GM12878 (cell line): ENCODE measurements around the gene RASGRF2. TPM values are rescaled to one million over a fixed set of nuclear protein-coding genes. Genes with fewer than 3 reads are reported as not detected.

Source experiments
- ATAC-seq: fragments of 200-7000 bp; cut with Tn5 transposase; 3 replicates; pipeline ENCODE4 v1.9.1; 2020; ENCODE audit warnings: mild to moderate bottlenecking, moderate library complexity
- BruUV-seq: library from RNA; stranded (reverse); fragments of 400-500 nt; replicated peaks from 2 replicates; lab custom pipeline; 2021; lab: Mats Ljungman, UMichigan
- CTCF ChIA-PET: fragments of 300-600 bp; sonication (Branson Sonifier 250); formaldehyde crosslinking; extraction: SDS; loops from one replicate; lab custom pipeline; 2021; ENCODE audit warnings: inconsistent platforms; lab: Yijun Ruan, JAX
- POLR2A ChIA-PET: fragments of 350-600 bp; formaldehyde crosslinking; extraction: SDS; loops from one replicate; lab custom pipeline; 2021; ENCODE audit warnings: inconsistent platforms; lab: Charles Lee
- RAD21 ChIA-PET: fragments of 300-600 bp; sonication (Branson Sonifier 250); formaldehyde crosslinking; loops from one replicate; lab custom pipeline; 2023; ENCODE audit warnings: antibody characterized with exemption; ENCODE audit not compliant: unreplicated experiment; lab: Charles Lee
- SMC1A ChIA-PET: fragments of 300-600 bp; sonication (Branson Sonifier 250); formaldehyde crosslinking; loops from one replicate; lab custom pipeline; 2023; ENCODE audit not compliant: unreplicated experiment, uncharacterized antibody; lab: Charles Lee
- DNase-seq: peaks from one replicate; pipeline ENCODE4 v3.0.0-alpha.2; 2011; ENCODE audit warnings: low read depth, low spot score
- FAIRE-seq: peaks from 3 replicates; lab custom pipeline; 2011; peaks lifted over from hg19 to GRCh38; lab: Jason Lieb, UNC
- H2AFZ ChIP-seq: 2 replicates; pipeline ENCODE4 v1.6.0; 2011; ENCODE audit warnings: low read depth, low read length, control low read depth; ENCODE audit not compliant: control insufficient read depth
- H3K27ac ChIP-seq: 2 replicates; pipeline ENCODE4 v1.5.1; 2011; ENCODE audit warnings: control low read depth; ENCODE audit not compliant: control insufficient read depth, insufficient read depth
- H3K27me3 ChIP-seq, 2 experiments: replicated peaks in 1 of 2; 2 replicates each; pipeline versions ENCODE4 v1.6.0 to v1.6.1; 2011; ENCODE audit warnings: low read length in 1 of 2; ENCODE audit not compliant: control insufficient read depth in 2 of 2, insufficient read depth in 2 of 2
- H3K36me3 ChIP-seq, 2 experiments: 2 replicates each; pipeline ENCODE4 v1.5.1; 2011; ENCODE audit warnings: low read length in 1 of 2; ENCODE audit not compliant: control insufficient read depth in 2 of 2, insufficient read depth in 2 of 2
- H3K4me1 ChIP-seq: 2 replicates; pipeline ENCODE4 v1.6.1; 2011; ENCODE audit warnings: mild to moderate bottlenecking, low read length, moderate library complexity, mixed read lengths; ENCODE audit not compliant: control insufficient read depth, insufficient read depth
- H3K4me2 ChIP-seq: 2 replicates; pipeline ENCODE4 v1.6.0; 2011; ENCODE audit warnings: control low read depth; ENCODE audit not compliant: control insufficient read depth, insufficient read depth
- H3K4me3 ChIP-seq: fragments of 200-600 bp; sonication (generic); 2 replicates; pipeline ENCODE4 v1.5.1; 2016
- H3K79me2 ChIP-seq: 2 replicates; pipeline ENCODE4 v1.6.0; 2011; ENCODE audit warnings: low read length; ENCODE audit not compliant: control insufficient read depth, insufficient read depth
- H3K9ac ChIP-seq: 2 replicates; pipeline ENCODE4 v1.8.0; 2011; ENCODE audit warnings: low read length, control low read depth, mixed read lengths; ENCODE audit not compliant: control insufficient read depth, insufficient read depth
- H3K9me3 ChIP-seq: replicated peaks from 3 replicates; pipeline ENCODE4 v1.5.1; 2011; ENCODE audit warnings: mild to moderate bottlenecking, low read length; ENCODE audit not compliant: control insufficient read depth, insufficient read depth
- H4K20me1 ChIP-seq: 2 replicates; pipeline ENCODE4 v1.6.0; 2011; ENCODE audit not compliant: control insufficient read depth, insufficient read depth
- HDAC2 ChIP-seq: fragments of 200-600 bp; sonication (generic); IDR thresholded peaks from 2 replicates; pipeline ENCODE4 v1.6.1; 2017
- IKZF1 ChIP-seq: fragments of 450-650 bp; conservative IDR thresholded peaks from 2 replicates; pipeline ENCODE4 v1.6.1; 2017; ENCODE audit warnings: antibody characterized with exemption, mild to moderate bottlenecking
- IKZF2 ChIP-seq, 2 experiments: fragments of 450-650 bp; IDR thresholded peaks; 2 replicates each; pipeline ENCODE4 v1.6.1; 2017; ENCODE audit warnings: mild to moderate bottlenecking in 2 of 2, moderate library complexity in 2 of 2
- MEF2B ChIP-seq: fragments of 450-650 bp; IDR thresholded peaks from 2 replicates; pipeline ENCODE4 v1.6.1; 2018; ENCODE audit warnings: mild to moderate bottlenecking, moderate library complexity; ENCODE audit not compliant: partially characterized antibody, poor library complexity, severe bottlenecking
- RUNX3 ChIP-seq: IDR thresholded peaks from 2 replicates; pipeline ENCODE4 v1.6.1; 2012; ENCODE audit warnings: low read length, inconsistent platforms
- YY1 ChIP-seq: IDR thresholded peaks from 2 replicates; pipeline ENCODE4 v1.6.1; 2011; ENCODE audit warnings: low read depth, mild to moderate bottlenecking, low read length
- WGBS: methylation state at CpG from one replicate; pipeline ENCODE4 v1.1.6; 2016; ENCODE audit warnings: low lambda C conversion rate; ENCODE audit not compliant: insufficient replicate concordance, insufficient coverage; ENCODE audit errors: missing lambda C conversion rate; 5-methylcytosine and 5-hydroxymethylcytosine counted together
- in situ Hi-C: fragments of 300-500 bp; cut with MboI; formaldehyde crosslinking; loops from 9 replicates; pipeline ENCODE4 v1.14.3; 2018; ENCODE audit warnings: mixed read lengths
- intact Hi-C: fragments of 100-400 bp; cut with micrococcal nuclease; formaldehyde crosslinking; loops from one replicate; pipeline ENCODE4 v1.14.2; 2022; ENCODE audit not compliant: unreplicated experiment
- polyA plus RNA-seq, 11 experiments: library from polyadenylated mRNA; depleted of rRNA in 4 of 11; unstranded in 6 of 11; stranded (reverse) in 5 of 11; fragments of >200 nt; fragmentation: Nextera tagmentation in 4 of 11; fragmentation: Illumina TruSeq in 1 of 11; extraction: Ambion mirVana in 4 of 11; extraction: Trizol in 1 of 11; gene quantifications; 1 replicate in 1 of 11; 2 replicates in 10 of 11; pipeline versions ENCODE4 v1.2.1 to v1.2.3, GENCODE V29; 2011 to 2016; ENCODE audit warnings: inconsistent platforms in 2 of 11, missing spikeins in 2 of 11, low read depth in 1 of 11
- total RNA-seq, 4 experiments: library from RNA; depleted of rRNA in 3 of 4; stranded (reverse); fragments of >200 nt in 3 of 4; fragmentation: Illumina TruSeq in 1 of 4; extraction: Trizol in 1 of 4; gene quantifications; 2 replicates each; pipeline versions ENCODE4 v1.2.1 to v1.2.3, GENCODE V29; 2013 to 2021

The RASGRF2 gene
- total and polyA plus RNA-seq, 10 of the 15 experiments (the other 5 are each of a cell fraction or from before 2014, with no cell fraction given): 0.05 to 0.24 (median 0.07) TPM

DNA sequence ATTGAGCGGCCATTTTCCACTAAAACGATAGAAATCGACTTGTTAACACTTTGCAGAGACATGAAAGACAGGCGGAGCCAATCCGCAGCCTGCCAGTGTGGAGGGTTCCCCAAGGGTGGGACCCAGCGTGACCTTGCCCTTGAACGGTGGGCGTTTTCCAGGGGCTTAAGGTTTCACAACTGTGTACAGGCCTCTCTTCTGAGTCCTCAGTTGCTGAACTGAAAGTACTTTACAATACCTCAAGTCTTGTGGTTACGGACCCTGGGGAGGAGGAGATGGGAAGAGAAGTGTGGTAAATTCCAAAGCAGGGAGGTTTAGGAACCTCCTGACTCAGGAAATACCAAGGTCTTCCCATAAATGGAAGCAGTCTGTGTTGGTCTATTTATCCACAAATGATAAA, 204.8 kb downstream of the RASGRF2 start:
- H3K27ac ChIP-seq: no peak overlapping the region
- no peak overlapping the region for H3K9ac ChIP-seq
- ATAC-seq: peak; percentile 16; the same call in 2 of the 3 replicates
- intact Hi-C loops: loop anchor here (2.0 to 10.0 kb wide), 2 partner anchors 280 to 478 kb away; no protein-coding TSS in a partner anchor
- WGBS: 88% methylated on average over 9 of the region's 9 CpGs
- H3K79me2 ChIP-seq: no peaks in the 10 kb centered on the region
- in situ Hi-C loops: loop anchor here (10.0 kb wide), 1 partner anchor 460 kb away; no protein-coding TSS in a partner anchor
- no peak overlapping the region for H3K4me2 ChIP-seq
- DNase-seq: no peak
- H3K36me3 ChIP-seq: no peaks in the 10 kb centered on the region
- POLR2A ChIA-PET: no interaction called here
- CTCF ChIA-PET: interaction anchor here (0.6 to 4.2 kb wide), 15 partner anchors 12 to 1059 kb away, joined by 3 to 24 read pairs (median 5); no protein-coding TSS in a partner anchor
- 0 out of 4 replicates have a peak, but pooled peaks cover 0 to under 1% of the 10 kb centered on the region in 2 experiments for H3K27me3 ChIP-seq
- TF ChIP-seq HDAC2 (no peak), IKZF1 (0 out of 2 replicates have a peak, but pooled peaks have one; percentile 8), RUNX3 (peak; percentile 35; the same call in 1 of the 2 replicates), MEF2B (no peak), YY1 (0 out of 2 replicates have a peak, but pooled peaks have one; percentile 32), IKZF2 (IDR thresholded peaks at IDR 0.05) (0 out of 4 replicates have a peak, but pooled peaks of 1 of the 2 experiments have one; percentile 10)
- RAD21 ChIA-PET: interaction anchor here (1.2 to 2.2 kb wide), 2 partner anchors 81 to 477 kb away, joined by 3 to 11 read pairs; no protein-coding TSS in a partner anchor
- H3K4me3 ChIP-seq: no peak overlapping the region
- no peak for FAIRE-seq
- no peak overlapping the region for H2AFZ ChIP-seq
- H3K4me1 ChIP-seq: peaks cover 12% of the 10 kb centered on the region
- no TSS peak for BruUV-seq
- SMC1A ChIA-PET: interaction anchor here (0.9 to 2.6 kb wide), 6 partner anchors 25 to 484 kb away, joined by 3 to 13 read pairs (median 4); no protein-coding TSS in a partner anchor
- no peaks in the 10 kb centered on the region for H4K20me1 ChIP-seq
- no peaks in the 10 kb centered on the region for H3K9me3 ChIP-seq
